GM19438 (cell line): ENCODE data around the gene ZDHHC11B.
"Not testable (repeated sequence)": the region's sequence is repeated elsewhere in the genome, so short reads cannot be mapped to it uniquely, and the experiment has no call there.

ENCODE experiments used
- ATAC-seq: cut with Tn5 transposase; IDR thresholded peaks from one replicate; pipeline ENCODE4 v1.9.1; 2021; ENCODE audit warnings: low read depth; ENCODE audit not compliant: unreplicated experiment

Gene ZDHHC11B

GRCh38 chr5:691049-691448 is 93.5 kb downstream of the ZDHHC11B start:
- not testable (repeated sequence) for ATAC-seq

- ATAC-seq, result not testable (repeated sequence)
Observed at GRCh38 chr5:690293-690692, 94.2 kb downstream of the ZDHHC11B start.

GRCh38 chr5:688348-689010 is 96.0 kb downstream of the ZDHHC11B start:
- not testable (repeated sequence) for ATAC-seq

- not testable (repeated sequence) for ATAC-seq
Observed at GRCh38 chr5:686936-687335, 97.6 kb downstream of the ZDHHC11B start.

- ATAC-seq, result not testable (repeated sequence)
Observed at GRCh38 chr5:686172-686523, 98.4 kb downstream of the ZDHHC11B start.

- ATAC-seq, result no peak
Observed at GRCh38 chr5:685262-686171, 99.0 kb downstream of the ZDHHC11B start.

GRCh38 chr5:684751-685216 is 99.7 kb downstream of the ZDHHC11B start:
- no peak for ATAC-seq

- no peak for ATAC-seq
Observed at GRCh38 chr5:683551-684481, 100.7 kb downstream of the ZDHHC11B start.

- not testable (repeated sequence) for ATAC-seq
Observed at GRCh38 chr5:682651-683358, 101.7 kb downstream of the ZDHHC11B start.

- not testable (repeated sequence) for ATAC-seq
Observed at GRCh38 chr5:682216-682615, 102.3 kb downstream of the ZDHHC11B start.

GRCh38 chr5:681317-682191 is 103.0 kb downstream of the ZDHHC11B start:
- ATAC-seq, result not testable (repeated sequence)

- not testable (repeated sequence) for ATAC-seq
Observed at GRCh38 chr5:680836-681235, 103.7 kb downstream of the ZDHHC11B start.

GRCh38 chr5:680118-680795 is 104.3 kb downstream of the ZDHHC11B start:
- not testable (repeated sequence) for ATAC-seq

- ATAC-seq, result not testable (repeated sequence)
Observed at GRCh38 chr5:679166-679895, 105.2 kb downstream of the ZDHHC11B start.

GRCh38 chr5:678521-678920 is 106.0 kb downstream of the ZDHHC11B start:
- not testable (repeated sequence) for ATAC-seq

- no peak for ATAC-seq
Observed at GRCh38 chr5:677131-678101, 107.1 kb downstream of the ZDHHC11B start.

- ATAC-seq, result no peak
Observed at GRCh38 chr5:676699-677076, 107.8 kb downstream of the ZDHHC11B start.
